EL (cell line): ENCODE results near the gene ZNF865.

ENCODE experiments used
- DNase-seq: peaks from one replicate; pipeline ENCODE4 v3.0.0-alpha.2; 2016

Gene ZNF865

DNA sequence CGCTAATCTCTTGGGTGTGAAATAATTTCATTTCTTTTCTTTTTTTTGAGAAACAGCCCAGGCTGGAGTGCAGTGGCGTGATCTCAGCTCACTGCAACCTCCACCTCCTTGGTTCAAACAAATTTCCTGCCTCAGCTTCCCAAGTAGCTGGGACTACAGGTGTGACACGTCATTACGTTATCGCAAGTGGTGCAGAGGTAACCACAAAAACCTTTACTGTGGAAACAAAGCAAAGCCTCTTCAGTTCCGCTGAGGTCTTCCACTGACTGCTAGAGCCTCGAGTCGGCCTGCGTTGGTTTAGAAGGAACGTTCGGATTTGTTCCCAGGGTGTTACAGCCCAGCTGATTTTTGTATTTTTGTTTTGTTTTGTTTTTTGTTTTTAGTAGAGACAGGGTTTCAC, 20.9 kb downstream of the ZNF865 start:
- no peak for DNase-seq

DNA sequence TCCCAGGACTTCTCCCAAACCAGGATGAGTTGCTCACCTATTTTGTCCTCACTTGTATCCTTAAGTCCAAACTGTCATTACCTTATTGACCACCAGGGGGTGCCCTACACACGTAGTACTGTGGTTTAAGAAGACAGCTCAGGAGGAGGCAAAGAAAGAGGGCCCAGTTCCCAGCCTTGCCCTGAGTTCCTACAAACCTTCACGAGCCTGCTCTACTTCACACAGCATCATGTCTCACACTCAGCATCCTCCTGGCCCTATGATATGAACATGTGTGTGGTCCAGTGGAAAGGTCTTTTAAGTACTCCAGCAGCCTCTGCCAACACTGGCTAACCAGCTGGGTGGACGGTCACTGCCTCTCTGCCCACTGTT, 27.0 kb downstream of the ZNF865 start:
- peak; percentile 90 for DNase-seq

DNA sequence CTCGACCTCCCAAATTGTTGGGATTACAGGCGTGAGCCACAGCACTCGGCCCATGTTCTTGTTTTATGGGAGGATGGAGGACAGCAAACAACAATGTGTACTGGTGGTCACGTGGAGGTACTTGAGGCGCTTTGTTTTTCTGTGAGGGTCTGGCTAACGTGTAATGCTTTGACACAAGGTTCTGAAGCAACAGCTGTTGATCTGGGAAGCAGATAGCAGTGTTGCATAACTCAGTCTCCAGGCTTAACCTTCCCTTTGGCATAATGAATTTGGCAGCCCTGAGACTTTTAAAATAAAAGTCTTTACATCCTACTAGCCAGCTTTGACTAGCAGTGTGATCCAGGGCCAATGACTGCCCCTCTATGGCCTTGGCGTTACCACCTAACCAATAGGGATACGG, 28.4 kb downstream of the ZNF865 start:
- DNase-seq, result no peak

DNA sequence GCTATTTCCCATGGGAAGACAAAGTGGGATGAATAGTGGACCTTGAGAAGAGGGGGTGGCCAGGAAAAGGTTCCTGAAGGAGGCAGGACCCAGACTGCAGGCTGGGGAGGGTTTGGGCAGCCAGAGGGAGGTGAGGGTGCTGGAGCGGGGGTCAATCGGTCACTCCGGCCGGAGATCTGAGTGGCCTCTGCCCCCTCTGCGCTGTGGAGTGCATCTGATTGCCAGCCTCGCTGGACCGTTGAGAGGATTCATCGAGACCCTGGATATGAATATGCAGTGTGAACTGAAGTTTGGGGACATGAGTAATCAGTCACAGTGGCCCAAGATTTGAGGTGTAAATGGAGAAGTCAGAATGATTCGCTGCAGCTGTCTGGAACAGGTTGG, 29.9 kb downstream of the ZNF865 start:
- no peak for DNase-seq

DNA sequence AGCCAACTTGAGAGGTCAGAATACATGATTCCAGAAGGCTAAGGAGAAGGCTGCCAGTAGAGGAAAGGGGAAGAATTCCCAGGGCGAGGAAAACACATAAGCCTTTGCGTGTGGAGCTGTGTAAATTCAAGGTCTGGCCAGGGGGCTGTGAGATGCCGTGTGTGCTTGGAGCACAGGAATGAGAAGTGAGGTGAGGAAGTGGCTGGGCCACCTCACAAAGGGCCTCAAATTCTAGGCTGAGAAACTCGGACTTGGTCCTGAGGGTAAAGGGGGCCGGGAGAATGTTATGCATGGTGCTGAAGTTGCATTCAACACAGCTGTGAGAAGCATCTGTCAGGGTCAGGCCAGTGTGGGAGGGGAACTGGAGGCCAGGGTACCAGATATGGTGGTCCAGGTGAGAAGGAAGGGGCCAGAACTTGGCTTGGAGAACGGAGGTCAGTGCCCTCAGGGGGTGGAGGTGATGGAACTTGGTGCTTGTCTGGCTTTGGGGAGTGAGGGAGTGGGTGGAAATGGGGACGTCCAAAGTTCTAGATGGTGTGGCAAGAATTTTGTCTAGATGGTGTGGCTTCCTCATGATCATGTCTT, 30.5 kb downstream of the ZNF865 start:
- DNase-seq, result no peak

DNA sequence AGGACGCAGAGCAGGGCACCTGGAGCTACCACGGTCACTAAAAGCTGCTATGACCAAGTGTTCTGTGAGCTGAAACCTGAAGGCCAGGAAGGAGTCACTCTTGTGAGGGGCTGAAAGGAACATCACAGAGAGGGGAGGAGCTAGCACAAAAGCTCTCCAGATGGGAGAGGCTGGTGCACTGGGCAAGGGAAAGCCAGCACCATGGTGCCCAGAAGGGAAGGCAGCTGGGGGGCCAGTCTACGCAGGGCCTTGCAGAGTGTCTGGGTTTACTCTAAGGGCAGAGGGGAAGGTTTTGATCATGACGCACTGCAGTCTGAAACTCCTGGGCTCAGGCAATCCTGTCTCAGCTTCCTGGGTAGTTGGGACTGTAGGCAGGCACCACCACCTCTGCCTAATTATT, 31.3 kb downstream of the ZNF865 start:
- DNase-seq, result no peak

DNA sequence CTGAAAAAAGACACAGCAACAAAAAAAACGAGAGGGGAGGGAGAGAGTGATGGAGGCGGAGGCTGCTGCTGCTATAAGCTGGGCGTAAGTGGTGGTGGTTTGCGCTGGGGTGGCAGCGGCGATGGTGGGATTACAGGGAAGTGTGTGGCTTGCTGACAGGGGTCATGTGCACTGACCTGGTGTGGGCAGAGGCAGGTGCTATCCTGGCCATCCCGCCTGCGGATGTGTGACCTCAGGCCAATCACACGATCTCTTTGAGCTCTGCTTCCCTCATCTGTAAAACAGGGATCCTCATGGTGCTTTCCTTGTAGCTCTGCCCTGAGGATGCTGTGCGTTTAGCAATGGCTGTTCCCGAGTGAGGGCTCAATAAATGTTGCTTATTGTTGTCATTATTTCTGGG, 32.1 kb downstream of the ZNF865 start:
- DNase-seq, result no peak

DNA sequence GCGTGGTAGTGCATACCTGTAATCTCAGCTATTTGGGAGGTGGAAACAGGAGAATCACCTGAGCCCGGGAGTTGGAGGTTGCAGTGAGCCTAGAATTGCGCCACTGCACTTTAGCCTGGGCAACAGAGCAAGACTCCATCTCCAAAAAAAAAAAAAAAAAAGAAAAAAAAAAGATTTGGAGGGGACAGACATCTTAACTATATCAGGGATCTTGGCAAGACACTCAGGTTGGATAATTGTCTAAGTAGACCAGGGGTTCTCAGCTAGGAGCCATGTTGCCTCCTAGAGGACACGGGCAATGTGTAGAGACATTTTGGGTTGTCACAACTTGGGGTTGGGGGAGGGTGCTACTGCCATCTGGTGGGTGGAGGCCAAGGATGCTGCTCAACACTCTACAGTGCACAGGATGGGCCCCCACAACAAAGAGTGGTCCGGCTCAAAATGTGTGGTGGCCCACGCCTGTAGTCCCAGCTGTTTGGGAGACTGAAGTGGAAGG, 33.5 kb downstream of the ZNF865 start:
- peak; percentile 39 for DNase-seq

DNA sequence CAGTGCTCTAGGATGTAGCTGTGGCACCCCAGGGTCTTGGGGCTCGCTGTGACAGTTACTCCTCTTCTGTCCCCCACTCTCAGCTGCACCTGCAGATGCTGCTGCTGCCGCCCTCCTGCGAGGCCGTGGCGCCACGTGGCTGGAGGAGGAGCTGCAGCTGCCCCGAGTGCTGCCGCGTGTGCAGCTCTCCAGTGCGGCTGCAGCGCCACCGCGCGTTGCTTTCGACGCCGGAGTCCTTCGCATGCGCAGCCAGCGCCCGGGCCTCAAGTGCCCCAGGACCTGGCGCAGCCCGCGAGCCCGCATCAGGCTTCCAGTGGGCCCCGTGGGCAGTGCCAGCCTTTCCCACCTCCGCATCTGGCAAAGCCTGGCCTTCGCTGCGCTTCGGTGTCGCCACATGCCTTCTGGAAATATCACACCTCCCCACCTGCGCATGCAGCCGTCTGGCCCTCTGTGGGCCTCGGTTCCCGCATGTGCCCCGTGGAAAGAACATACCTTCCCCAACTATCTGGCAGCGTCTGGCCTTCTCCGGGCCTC, 34.7 kb downstream of the ZNF865 start:
- DNase-seq, result peak; percentile 71

DNA sequence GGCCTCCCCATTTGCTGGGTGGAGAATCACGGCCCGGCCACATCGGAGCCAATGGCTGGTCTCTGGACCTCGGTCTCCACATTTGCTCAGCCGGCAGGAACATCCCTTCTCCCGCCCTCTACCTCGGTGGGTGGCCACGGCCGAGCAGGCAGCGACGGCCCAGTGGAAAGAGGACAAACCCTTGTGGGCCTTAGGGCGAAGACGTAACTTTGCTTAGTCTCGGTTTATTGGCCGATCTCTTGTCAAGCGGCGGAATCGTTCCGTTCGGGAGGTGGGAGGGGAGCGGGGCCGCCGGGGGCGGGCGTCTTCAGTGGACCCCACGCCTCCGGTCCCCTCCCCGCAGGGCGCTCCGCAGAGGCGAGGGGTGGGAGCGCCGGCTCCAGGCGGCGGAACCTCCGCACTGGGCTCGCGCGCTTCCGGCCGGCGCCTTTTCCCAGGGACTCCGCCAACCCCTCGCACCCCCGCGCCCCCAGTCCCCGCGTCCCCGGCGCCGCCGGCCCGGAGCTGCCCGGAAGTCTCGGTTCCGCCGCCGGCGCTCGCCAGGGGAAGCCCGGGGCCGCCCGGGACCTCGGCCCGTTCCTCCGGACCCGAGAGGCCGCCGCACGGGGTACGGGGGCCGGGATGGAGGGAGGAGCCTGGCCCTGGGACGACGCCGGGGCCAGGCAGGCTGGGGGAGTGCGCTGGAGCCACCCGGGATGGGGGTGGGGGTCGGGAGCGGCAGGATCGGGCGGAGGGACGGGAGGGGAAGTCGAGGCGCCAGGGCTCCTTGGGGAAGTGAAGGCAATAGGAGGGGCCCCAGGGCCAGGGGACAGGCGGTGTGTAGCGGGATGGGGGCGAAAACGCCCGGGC, 35.4 kb downstream of the ZNF865 start, which contains the start of gene ZNF580:
ZNF580 (plus strand) TSS at position 426 of the 849 bp plus-strand sequence. CDS start 1,507 bp downstream, outside the sequence.
- DNase-seq, result peak; percentile 83

DNA sequence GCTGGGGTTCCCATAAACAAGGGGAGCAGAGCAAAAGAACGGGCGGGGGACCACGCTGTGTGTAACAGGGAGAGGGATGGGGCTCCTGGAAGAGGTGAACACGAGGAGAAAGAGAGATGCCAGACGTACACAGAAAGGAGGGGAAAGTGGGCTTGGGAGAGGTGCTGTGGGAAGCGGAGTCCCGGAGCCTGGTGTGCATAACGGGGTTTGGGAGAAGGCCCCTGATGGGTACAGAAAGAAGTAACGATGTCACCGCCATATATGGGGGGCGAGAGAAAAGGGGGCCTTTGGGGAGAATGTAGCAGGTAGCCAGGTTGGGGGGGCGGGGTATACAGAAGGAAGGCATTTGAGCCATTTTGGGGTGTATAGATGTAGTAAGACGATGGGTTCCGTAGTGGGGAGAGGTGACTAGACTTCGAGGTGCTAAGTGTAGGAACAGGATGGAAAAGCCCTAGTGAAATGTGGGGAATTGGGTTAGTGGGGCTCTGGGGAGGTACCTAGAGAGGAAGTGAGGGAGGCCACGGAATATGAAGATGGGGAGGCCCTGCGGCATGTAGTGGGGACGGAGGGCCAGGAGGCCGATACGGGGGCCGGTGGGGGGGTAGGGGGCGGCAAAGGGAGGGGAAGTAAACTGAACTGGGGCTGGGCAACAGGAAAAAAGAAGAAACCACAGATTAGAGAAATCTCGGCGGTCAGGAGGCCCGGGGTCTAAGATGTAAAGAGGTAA, 36.1 kb downstream of the ZNF865 start:
- peak; percentile 44 for DNase-seq

DNA sequence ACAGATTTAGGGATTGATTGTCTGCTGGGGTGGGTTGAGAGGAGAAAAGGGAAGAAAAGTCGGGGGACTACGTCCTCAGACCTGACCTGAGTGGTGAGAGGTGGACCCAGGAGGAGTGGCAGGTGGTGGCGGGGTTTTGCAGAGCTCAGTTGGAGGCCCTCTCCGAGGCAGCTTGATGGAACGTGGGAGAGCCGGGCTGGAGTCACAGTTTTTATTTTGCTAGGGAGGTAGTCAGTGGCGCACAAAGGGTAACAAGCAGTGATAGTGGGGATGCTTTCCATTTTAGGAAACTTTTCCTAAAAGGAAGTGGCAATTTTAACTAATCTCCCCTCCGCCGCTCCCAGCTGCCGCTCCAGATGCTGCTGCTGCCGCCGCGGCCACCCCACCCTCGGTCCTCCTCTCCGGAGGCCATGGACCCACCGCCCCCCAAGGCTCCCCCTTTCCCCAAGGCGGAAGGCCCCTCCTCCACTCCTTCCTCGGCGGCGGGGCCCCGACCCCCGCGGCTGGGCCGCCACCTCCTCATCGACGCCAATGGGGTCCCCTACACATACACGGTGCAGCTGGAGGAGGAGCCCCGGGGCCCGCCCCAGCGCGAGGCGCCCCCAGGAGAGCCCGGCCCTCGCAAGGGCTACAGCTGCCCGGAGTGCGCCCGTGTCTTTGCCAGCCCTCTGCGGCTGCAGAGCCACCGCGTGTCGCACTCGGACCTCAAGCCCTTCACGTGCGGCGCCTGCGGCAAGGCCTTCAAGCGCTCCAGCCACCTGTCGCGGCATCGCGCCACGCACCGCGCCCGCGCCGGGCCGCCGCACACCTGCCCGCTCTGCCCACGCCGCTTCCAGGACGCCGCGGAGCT, 36.9 kb downstream of the ZNF865 start:
- DNase-seq, result peak; percentile 36

DNA sequence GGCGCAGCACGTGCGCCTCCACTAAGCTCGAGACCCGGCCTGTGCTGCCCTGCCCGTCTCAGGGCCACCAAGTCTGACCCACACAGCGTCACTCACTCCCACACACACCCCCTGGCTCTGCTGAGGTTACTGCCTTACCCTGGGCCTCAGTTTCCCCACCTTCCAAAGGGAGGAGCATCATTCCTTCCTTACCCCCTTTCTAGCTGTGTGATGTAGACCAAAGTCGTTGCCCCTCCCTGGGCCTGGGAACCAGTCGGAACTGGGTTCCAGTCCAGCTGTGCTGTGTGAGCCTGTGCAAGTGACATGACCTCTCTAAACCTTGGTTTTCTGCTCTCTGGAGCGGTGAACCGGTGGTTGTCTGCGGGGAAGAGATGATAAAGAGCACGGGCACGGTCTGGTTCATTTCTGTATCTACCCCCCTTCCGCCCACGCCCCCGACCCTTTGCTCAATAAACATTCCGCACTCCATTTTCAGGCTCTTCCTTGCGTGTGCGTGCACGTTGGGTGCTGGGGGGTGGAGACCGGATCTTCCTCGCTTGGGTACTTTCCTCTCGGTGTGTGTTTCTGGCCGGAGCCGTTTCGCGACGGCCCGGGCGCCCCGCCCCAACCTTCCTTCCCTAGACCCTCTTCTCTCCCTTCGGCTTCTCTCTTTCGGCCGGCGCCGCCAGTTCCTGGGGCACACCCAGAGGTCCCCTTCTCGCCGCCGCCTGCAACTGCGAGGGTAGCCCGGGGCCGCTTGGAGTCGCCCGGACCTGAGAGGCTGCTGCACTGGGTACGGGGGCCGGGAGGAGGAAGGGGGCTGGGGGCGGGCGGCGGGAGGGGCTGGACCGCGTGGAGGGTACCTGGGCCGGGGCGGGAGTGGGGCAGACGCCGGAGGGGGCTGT, 37.8 kb downstream of the ZNF865 start, which contains the start of gene ZNF581:
ZNF581 (plus strand) TSS at position 647 of the 884 bp plus-strand sequence. CDS start 923 bp downstream, outside the sequence.
- peak; percentile 82 for DNase-seq

DNA sequence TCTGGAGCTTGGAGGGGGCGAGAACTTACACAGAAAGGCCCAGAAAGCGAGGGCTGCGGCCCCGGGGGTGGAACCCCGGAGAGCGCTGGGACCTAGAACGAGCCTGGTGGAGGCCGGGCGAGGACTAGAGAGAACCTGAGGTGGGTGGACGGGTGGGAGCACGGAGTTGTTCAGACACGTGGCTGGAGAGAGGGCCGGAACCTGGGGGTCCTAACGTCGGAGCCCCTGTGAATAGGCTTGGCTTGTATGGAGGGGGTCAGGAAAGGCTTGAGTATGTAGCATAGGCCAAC, 38.4 kb downstream of the ZNF865 start:
- no peak for DNase-seq

DNA sequence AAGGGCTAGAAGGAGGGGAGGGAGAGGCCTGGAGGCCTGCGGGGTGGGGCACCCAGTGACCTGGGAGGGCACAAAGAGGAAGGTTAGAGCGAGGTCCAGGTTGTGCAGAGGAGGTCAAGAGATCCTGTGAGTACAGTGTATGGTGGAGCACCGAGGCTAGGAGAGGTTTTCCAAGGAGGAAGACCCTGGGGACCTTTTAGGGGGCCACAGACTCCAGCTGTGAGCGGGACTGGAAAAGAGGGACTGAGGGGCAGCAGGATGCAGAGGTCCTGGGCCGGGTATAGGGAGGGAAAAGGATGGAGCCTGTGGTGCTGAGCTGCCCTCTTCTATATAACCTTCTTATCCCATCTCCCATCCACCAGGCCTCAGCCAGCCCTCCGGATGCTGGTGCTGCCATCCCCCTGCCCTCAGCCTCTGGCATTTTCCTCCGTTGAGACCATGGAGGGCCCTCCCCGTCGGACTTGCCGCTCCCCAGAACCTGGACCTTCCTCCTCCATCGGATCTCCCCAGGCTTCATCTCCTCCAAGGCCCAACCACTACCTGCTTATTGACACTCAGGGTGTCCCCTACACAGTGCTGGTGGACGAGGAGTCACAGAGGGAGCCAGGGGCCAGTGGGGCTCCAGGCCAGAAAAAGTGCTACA, 38.9 kb downstream of the ZNF865 start:
- DNase-seq, result no peak

DNA sequence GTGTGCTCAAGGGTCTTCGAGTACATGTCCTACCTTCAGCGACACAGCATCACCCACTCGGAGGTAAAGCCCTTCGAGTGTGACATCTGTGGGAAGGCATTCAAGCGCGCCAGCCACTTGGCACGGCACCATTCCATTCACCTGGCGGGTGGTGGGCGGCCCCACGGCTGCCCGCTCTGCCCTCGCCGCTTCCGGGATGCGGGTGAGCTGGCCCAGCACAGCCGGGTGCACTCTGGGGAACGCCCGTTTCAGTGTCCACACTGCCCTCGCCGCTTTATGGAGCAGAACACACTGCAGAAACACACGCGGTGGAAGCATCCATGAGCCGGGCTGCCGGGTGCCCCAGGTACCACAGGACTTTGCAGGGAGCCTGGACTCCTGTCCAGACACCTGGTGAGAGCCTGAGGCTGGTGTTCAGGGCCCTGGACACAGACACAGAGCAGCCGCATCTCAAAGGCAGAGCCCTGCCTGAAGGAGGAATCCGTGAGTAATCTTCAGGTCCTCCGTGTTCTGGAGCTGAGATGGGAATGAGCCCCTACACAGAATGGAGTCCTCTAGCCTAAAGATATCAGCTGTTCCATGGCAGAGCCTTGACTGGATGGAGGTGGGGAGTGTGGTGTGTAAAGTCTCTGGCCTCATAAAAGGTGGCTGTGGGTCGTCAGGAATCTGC, 39.5 kb downstream of the ZNF865 start:
- DNase-seq, result no peak

DNA sequence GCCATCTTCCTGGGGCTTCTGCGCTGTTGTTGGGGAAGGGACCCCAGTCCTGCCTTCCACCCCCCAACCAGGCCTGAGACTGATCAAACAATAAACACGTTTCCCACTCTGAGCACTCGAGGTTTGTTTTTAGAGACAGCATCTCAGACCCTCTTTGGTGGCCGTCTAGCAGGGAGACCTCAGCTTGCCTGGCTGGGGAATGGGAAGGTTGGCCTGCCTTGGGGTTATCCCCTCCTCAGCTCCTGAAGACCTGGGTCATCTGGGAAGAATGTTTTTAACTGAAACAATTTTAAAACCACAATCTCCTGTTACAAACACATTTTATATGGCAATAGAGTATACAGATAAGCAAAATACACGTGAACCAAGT, 40.0 kb downstream of the ZNF865 start:
- DNase-seq, result no peak

DNA sequence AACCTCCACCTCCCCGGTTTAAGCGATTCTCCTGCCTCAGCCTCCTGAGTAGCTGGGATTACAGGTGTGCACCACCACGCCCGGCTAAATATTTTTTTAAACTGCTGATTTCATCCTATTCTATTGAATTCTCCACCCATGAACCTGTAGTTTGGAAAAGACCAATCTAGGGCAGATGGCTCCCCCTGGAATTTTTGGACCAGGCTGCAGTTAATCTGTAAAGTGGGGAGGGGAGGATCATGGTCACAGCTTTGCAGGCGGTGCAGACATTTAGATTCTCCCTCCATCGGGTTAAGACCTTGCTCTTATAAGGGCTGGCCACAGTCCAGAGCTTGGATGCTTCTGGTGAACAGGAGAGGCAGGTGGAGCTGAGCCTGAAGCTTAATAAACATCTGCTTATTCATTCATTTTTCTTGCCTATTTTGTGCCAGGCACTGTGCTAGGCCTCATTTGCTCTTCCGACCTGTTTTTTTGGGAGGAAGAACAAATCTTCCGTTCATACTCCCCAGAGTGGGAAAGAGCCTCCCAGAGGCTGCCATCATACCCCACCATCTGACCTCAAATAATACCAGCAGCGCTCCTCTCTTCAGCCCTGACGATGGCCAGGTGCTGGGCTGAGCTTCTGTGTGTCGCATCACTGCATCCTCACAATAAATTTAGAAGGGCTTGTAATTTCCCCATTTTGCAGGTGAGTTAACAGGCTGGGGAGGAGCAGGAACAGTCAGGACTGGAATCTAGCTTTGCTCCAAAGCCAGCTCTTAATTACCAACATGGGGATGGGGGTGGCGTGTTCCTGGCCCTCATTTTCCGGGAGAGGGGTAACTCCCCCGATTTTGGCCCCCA, 41.7 kb downstream of the ZNF865 start:
- no peak for DNase-seq
